ENCODE data around the gene NDP.
"Not testable (repeated sequence)": the region's sequence is repeated elsewhere in the genome, so short reads cannot be mapped to it uniquely, and the experiment has no call there.

NDP gene

GRCh38 chrX:43958529-43958928 is 14.7 kb downstream of the NDP start:
- Mint-ChIP-seq H3K27me3 (no peaks in the 10 kb centered on the region), H3K4me3 (no peak overlapping the region), H3K4me1 (ENCODE audit: low read depth) (peaks cover 6% of the 10 kb centered on the region), H3K36me3 (ENCODE audit: low read depth) (no peaks in the 10 kb centered on the region), H3K9me3 (no peaks in the 10 kb centered on the region), H3K27ac (no peak overlapping the region)

GRCh38 chrX:43956034-43956433 is 17.2 kb downstream of the NDP start:
- Mint-ChIP-seq H3K4me3 (no peak overlapping the region), H3K4me1 (ENCODE audit: low read depth) (peaks cover 6% of the 10 kb centered on the region), H3K27me3 (no peaks in the 10 kb centered on the region), H3K9me3 (no peaks in the 10 kb centered on the region), H3K27ac (no peak overlapping the region), H3K36me3 (ENCODE audit: low read depth) (no peaks in the 10 kb centered on the region)

- H3K9me3 Mint-ChIP-seq = no peaks in the 10 kb centered on the region
- H3K27me3 Mint-ChIP-seq = peaks cover 6% of the 10 kb centered on the region
- no peak overlapping the region for H3K4me3 Mint-ChIP-seq
- no peak overlapping the region for H3K27ac Mint-ChIP-seq
- peaks cover 3% of the 10 kb centered on the region for H3K4me1 Mint-ChIP-seq (ENCODE audit: low read depth)
- no peaks in the 10 kb centered on the region for H3K36me3 Mint-ChIP-seq (ENCODE audit: low read depth)
Observed at GRCh38 chrX:43953218-43953617, 20.0 kb downstream of the NDP start.

GRCh38 chrX:43949669-43950068 is 23.5 kb downstream of the NDP start:
- no peak overlapping the region for H3K4me3 Mint-ChIP-seq
- no peak overlapping the region for H3K27ac Mint-ChIP-seq
- peaks cover 3% of the 10 kb centered on the region for H3K4me1 Mint-ChIP-seq (ENCODE audit: low read depth)
- H3K36me3 Mint-ChIP-seq (ENCODE audit: low read depth) = no peaks in the 10 kb centered on the region
- no peaks in the 10 kb centered on the region for H3K9me3 Mint-ChIP-seq
- H3K27me3 Mint-ChIP-seq = peaks cover 6% of the 10 kb centered on the region

- no peaks in the 10 kb centered on the region for H3K9me3 Mint-ChIP-seq
- H3K36me3 Mint-ChIP-seq (ENCODE audit: low read depth) = no peaks in the 10 kb centered on the region
- no peaks in the 10 kb centered on the region for H3K27me3 Mint-ChIP-seq
- H3K4me1 Mint-ChIP-seq (ENCODE audit: low read depth) = no peaks in the 10 kb centered on the region
- H3K27ac Mint-ChIP-seq = no peak overlapping the region
- H3K4me3 Mint-ChIP-seq = no peak overlapping the region
Observed at GRCh38 chrX:43940816-43941474, 32.2 kb downstream of the NDP start.

- H3K9me3 Mint-ChIP-seq = no peaks in the 10 kb centered on the region
- no peak overlapping the region for H3K4me3 Mint-ChIP-seq
- H3K4me1 Mint-ChIP-seq (ENCODE audit: low read depth) = no peaks in the 10 kb centered on the region
- H3K27me3 Mint-ChIP-seq = no peaks in the 10 kb centered on the region
- H3K27ac Mint-ChIP-seq = no peak overlapping the region
- no peaks in the 10 kb centered on the region for H3K36me3 Mint-ChIP-seq (ENCODE audit: low read depth)
Observed at GRCh38 chrX:43939187-43939926, 33.8 kb downstream of the NDP start.

- H3K4me3 Mint-ChIP-seq; H3K27ac Mint-ChIP-seq; H3K27me3 Mint-ChIP-seq; H3K4me1 Mint-ChIP-seq (ENCODE audit: low read depth); H3K9me3 Mint-ChIP-seq; H3K36me3 Mint-ChIP-seq (ENCODE audit: low read depth): not testable (repeated sequence)
Observed at GRCh38 chrX:43922032-43922431, 51.2 kb downstream of the NDP start.

- not testable (repeated sequence) for H3K9me3 Mint-ChIP-seq; H3K36me3 Mint-ChIP-seq (ENCODE audit: low read depth); H3K4me3 Mint-ChIP-seq; H3K27me3 Mint-ChIP-seq; H3K4me1 Mint-ChIP-seq (ENCODE audit: low read depth); H3K27ac Mint-ChIP-seq
Observed at GRCh38 chrX:43910772-43911171, 62.4 kb downstream of the NDP start.

GRCh38 chrX:43910012-43910411 is 63.2 kb downstream of the NDP start:
- no peak overlapping the region for H3K4me3 Mint-ChIP-seq
- H3K27ac Mint-ChIP-seq = no peak overlapping the region
- no peaks in the 10 kb centered on the region for H3K4me1 Mint-ChIP-seq (ENCODE audit: low read depth)
- H3K36me3 Mint-ChIP-seq (ENCODE audit: low read depth) = no peaks in the 10 kb centered on the region
- H3K27me3 Mint-ChIP-seq = no peaks in the 10 kb centered on the region
- H3K9me3 Mint-ChIP-seq = no peaks in the 10 kb centered on the region

GRCh38 chrX:43909141-43909540 is 64.0 kb downstream of the NDP start:
- H3K36me3 Mint-ChIP-seq (ENCODE audit: low read depth) = no peaks in the 10 kb centered on the region
- no peak overlapping the region for H3K27ac Mint-ChIP-seq

GRCh38 chrX:43899878-43900815 is 73.0 kb downstream of the NDP start:
- no peaks in the 10 kb centered on the region for H3K4me1 Mint-ChIP-seq (ENCODE audit: low read depth)
- H3K36me3 Mint-ChIP-seq (ENCODE audit: low read depth) = no peaks in the 10 kb centered on the region
- H3K27ac Mint-ChIP-seq = no peak overlapping the region
- no peaks in the 10 kb centered on the region for H3K9me3 Mint-ChIP-seq
- no peaks in the 10 kb centered on the region for H3K27me3 Mint-ChIP-seq
- no peak overlapping the region for H3K4me3 Mint-ChIP-seq

More at GRCh38 chrX:43909141-43909540, 64.0 kb downstream of the NDP start:
- Mint-ChIP-seq H3K4me1 (ENCODE audit: low read depth) (no peaks in the 10 kb centered on the region), H3K27me3 (no peaks in the 10 kb centered on the region), H3K9me3 (no peaks in the 10 kb centered on the region), H3K4me3 (no peak overlapping the region)
